Measurements from ENCODE around the gene MAGI1. TPM values are rescaled to one million over a fixed set of nuclear protein-coding genes. Genes with fewer than 3 reads are reported as not detected.

MAGI1 gene
- total and polyA plus RNA-seq, 2 donors (not counting 1 experiment from before 2014, with no cell fraction given) = 0.10 to 0.22 TPM

DNA sequence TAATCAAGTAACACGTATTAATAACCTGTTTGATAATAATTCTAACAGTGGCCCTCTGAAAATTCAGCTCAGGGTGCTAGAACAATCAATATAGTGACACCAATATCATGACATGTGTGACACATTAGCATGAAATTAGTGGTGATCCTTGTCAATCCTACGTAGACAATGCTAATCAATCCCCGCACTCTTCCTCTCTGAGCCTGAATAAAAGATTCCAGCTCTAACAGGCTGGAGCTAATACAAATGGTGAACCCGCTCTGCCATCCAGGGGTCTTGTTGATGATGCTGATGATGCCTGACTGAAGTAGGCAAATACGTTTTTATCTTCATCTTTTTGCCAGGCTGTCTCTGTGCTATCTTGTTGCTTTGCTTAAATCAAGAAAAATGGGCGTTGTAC, 462.5 kb downstream of the MAGI1 start:
- H3K27ac ChIP-seq (ENCODE audit: low read length in 2 of 2) = no peak overlapping the region
- H3K4me2 ChIP-seq (replicated peaks; ENCODE audit: low read depth, low read length, poor library complexity, severe bottlenecking) = no peak overlapping the region
- H4K20me1 ChIP-seq (ENCODE audit: control insufficient read depth, insufficient read depth, low read length, poor library complexity, severe bottlenecking) = no peaks in the 10 kb centered on the region
- ChIA-PET CTCF (no interaction called here), POLR2A (no interaction called here)
- DNase-seq (no peak), ATAC-seq (ENCODE audit: low read depth) (no peak)
- H3K79me2 ChIP-seq (ENCODE audit: control insufficient read depth, insufficient read depth, low read length) = no peaks in the 10 kb centered on the region
- H3K9me3 ChIP-seq (ENCODE audit: control extremely low read depth in 1 of 3, control insufficient read depth in 2 of 3, insufficient read depth in 1 of 3, low read length in 2 of 3) = peaks cover 0 to 2% (median 0%) of the 10 kb centered on the region in 3 donors
- Mint-ChIP-seq H3K27ac (no peak overlapping the region), H3K4me3 (no peak overlapping the region), H3K4me1 (no peaks in the 10 kb centered on the region), H3K9me3 (ENCODE audit: insufficient read depth) (no peaks in the 10 kb centered on the region), H3K27me3 (no peaks in the 10 kb centered on the region)
- no peak overlapping the region for H3K4me3 ChIP-seq (ENCODE audit: control extremely low read depth in 1 of 5, extremely low read depth in 1 of 5, insufficient read depth in 1 of 5, low read depth in 2 of 5, low read length in 4 of 5)
- H2AFZ ChIP-seq (ENCODE audit: insufficient read depth, low read depth, low read length, poor library complexity, severe bottlenecking) = no peak overlapping the region
- H3K4me1 ChIP-seq (ENCODE audit: control insufficient read depth in 2 of 2, insufficient read depth in 2 of 2, low read length in 2 of 2) = no peaks in the 10 kb centered on the region
- TF ChIP-seq, protein P1, sequence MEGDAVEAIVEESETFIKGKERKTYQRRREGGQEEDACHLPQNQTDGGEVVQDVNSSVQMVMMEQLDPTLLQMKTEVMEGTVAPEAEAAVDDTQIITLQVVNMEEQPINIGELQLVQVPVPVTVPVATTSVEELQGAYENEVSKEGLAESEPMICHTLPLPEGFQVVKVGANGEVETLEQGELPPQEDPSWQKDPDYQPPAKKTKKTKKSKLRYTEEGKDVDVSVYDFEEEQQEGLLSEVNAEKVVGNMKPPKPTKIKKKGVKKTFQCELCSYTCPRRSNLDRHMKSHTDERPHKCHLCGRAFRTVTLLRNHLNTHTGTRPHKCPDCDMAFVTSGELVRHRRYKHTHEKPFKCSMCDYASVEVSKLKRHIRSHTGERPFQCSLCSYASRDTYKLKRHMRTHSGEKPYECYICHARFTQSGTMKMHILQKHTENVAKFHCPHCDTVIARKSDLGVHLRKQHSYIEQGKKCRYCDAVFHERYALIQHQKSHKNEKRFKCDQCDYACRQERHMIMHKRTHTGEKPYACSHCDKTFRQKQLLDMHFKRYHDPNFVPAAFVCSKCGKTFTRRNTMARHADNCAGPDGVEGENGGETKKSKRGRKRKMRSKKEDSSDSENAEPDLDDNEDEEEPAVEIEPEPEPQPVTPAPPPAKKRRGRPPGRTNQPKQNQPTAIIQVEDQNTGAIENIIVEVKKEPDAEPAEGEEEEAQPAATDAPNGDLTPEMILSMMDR (IDR thresholded peaks at IDR 0.05) = no peak
- no peak for TF ChIP-seq EZH2 (IDR thresholded peaks at IDR 0.05; ENCODE audit: borderline replicate concordance, insufficient read depth, low read depth, low read length, poor library complexity, severe bottlenecking)
- H3K9ac ChIP-seq (ENCODE audit: low read length) = no peak overlapping the region
- 80% methylated on average over 2 of the region's 6 CpGs for WGBS (ENCODE audit: insufficient coverage)
- intact Hi-C loops (cut with micrococcal nuclease) = no loop called here
- H3K27me3 ChIP-seq (replicated peaks in 1 of 4; ENCODE audit: control extremely low read depth in 1 of 4, control insufficient read depth in 3 of 4, insufficient read depth in 4 of 4, low read length in 3 of 4) = no peaks in the 10 kb centered on the region
- H3K36me3 ChIP-seq (replicated peaks in 1 of 2; ENCODE audit: control extremely low read depth in 1 of 2, control insufficient read depth in 1 of 2, extremely low read depth in 1 of 2, insufficient read depth in 2 of 2, low read length in 1 of 2) = no peaks in the 10 kb centered on the region

DNA sequence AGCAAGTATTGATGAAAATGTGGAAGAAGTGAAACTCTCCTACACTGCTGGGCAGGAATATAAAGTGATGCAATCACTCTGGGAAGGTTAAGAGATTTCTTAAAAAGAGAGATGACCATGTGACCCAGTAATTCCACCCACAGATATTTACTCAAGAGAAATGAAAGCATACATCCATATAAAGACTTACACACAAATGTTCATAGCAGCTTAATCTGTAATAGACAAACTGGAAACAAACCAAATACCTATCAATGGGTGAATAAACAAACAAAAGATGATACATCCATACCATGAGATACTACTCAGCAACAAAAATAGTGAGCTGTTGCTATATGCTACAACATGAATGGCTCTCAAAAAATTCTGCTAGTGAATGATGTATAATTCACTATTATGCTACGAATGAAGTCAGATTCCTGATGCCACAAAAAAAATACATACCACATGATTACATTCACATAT, 463.3 kb downstream of the MAGI1 start:
- CTCF ChIA-PET = no interaction called here
- Histone ChIP-seq H3K27ac (ENCODE audit: low read length in 2 of 2) (no peak overlapping the region), H3K9ac (ENCODE audit: low read length) (no peak overlapping the region), H3K4me2 (replicated peaks; ENCODE audit: low read depth, low read length, poor library complexity, severe bottlenecking) (no peak overlapping the region), H4K20me1 (ENCODE audit: control insufficient read depth, insufficient read depth, low read length, poor library complexity, severe bottlenecking) (no peaks in the 10 kb centered on the region), H2AFZ (ENCODE audit: insufficient read depth, low read depth, low read length, poor library complexity, severe bottlenecking) (no peak overlapping the region), H3K36me3 (replicated peaks in 1 of 2; ENCODE audit: control extremely low read depth in 1 of 2, control insufficient read depth in 1 of 2, extremely low read depth in 1 of 2, insufficient read depth in 2 of 2, low read length in 1 of 2) (no peaks in the 10 kb centered on the region), H3K27me3 (replicated peaks in 1 of 4; ENCODE audit: control extremely low read depth in 1 of 4, control insufficient read depth in 3 of 4, insufficient read depth in 4 of 4, low read length in 3 of 4) (no peaks in the 10 kb centered on the region), H3K9me3 (ENCODE audit: control extremely low read depth in 1 of 3, control insufficient read depth in 2 of 3, insufficient read depth in 1 of 3, low read length in 2 of 3) (peaks cover 0 to 2% (median 0%) of the 10 kb centered on the region in 3 donors), H3K4me3 (ENCODE audit: control extremely low read depth in 1 of 5, extremely low read depth in 1 of 5, insufficient read depth in 1 of 5, low read depth in 2 of 5, low read length in 4 of 5) (no peak overlapping the region), H3K4me1 (ENCODE audit: control insufficient read depth in 2 of 2, insufficient read depth in 2 of 2, low read length in 2 of 2) (no peaks in the 10 kb centered on the region), H3K79me2 (ENCODE audit: control insufficient read depth, insufficient read depth, low read length) (no peaks in the 10 kb centered on the region)
- POLR2A ChIA-PET = no interaction called here
- no peak for ATAC-seq (ENCODE audit: low read depth)
- intact Hi-C loops (cut with micrococcal nuclease) = no loop called here
- Mint-ChIP-seq H3K4me1 (no peaks in the 10 kb centered on the region), H3K27me3 (no peaks in the 10 kb centered on the region), H3K9me3 (ENCODE audit: insufficient read depth) (no peaks in the 10 kb centered on the region), H3K27ac (no peak overlapping the region), H3K4me3 (no peak overlapping the region)
- no peak for DNase-seq
- no CpG with 5 or more reads among the region's 1 CpG for WGBS (ENCODE audit: insufficient coverage)
- TF ChIP-seq EZH2 (IDR thresholded peaks at IDR 0.05; ENCODE audit: borderline replicate concordance, insufficient read depth, low read depth, low read length, poor library complexity, severe bottlenecking) = no peak
- TF ChIP-seq, protein P1 (IDR thresholded peaks at IDR 0.05) = no peak
